SK-N-SH treated with all-trans-retinoic acid at 6 μM for 48 hours (cell line): ENCODE measurements around the gene ONECUT3.

Source experiments
- ATAC-seq: fragments of 200-7000 bp; cut with Tn5 transposase; 3 replicates; pipeline ENCODE4 v1.9.1; 2020; ENCODE audit warnings: mild to moderate bottlenecking, moderate library complexity
- ARNTL ChIP-seq: fragments of 450-650 bp; formaldehyde crosslinking; IDR thresholded peaks from 2 replicates; pipeline ENCODE4 v1.5.0; 2020; ENCODE audit warnings: low read depth, mild to moderate bottlenecking, moderate library complexity, borderline replicate concordance
- BACH2 ChIP-seq: fragments of 250-450 bp; sonication (Bioruptor Pico); IDR thresholded peaks from 2 replicates; pipeline ENCODE4 v1.9.0; 2021; ENCODE audit warnings: mild to moderate bottlenecking, borderline replicate concordance
- CREB5 ChIP-seq: fragments of 250-450 bp; sonication (Bioruptor Pico); IDR thresholded peaks from 2 replicates; pipeline ENCODE4 v1.5.1; 2020; ENCODE audit warnings: low read depth, mild to moderate bottlenecking, moderate library complexity
- CSDC2 ChIP-seq: fragments of 250-450 bp; sonication (Bioruptor Pico); IDR thresholded peaks from 2 replicates; pipeline ENCODE4 v1.5.0; 2020; ENCODE audit warnings: mild to moderate bottlenecking, moderate library complexity
- CSRNP3 ChIP-seq: fragments of 250-450 bp; sonication (Bioruptor Pico); IDR thresholded peaks from 2 replicates; pipeline ENCODE4 v1.5.1; 2021; ENCODE audit warnings: mild to moderate bottlenecking, moderate library complexity
- ESRRG ChIP-seq: fragments of 250-450 bp; sonication (Bioruptor Pico); IDR thresholded peaks from 2 replicates; pipeline ENCODE4 v1.6.1; 2021; ENCODE audit warnings: mild to moderate bottlenecking
- ISL1 ChIP-seq: fragments of 250-450 bp; sonication (Bioruptor Pico); IDR thresholded peaks from 2 replicates; pipeline ENCODE4 v2.1.2; 2022; ENCODE audit warnings: mild to moderate bottlenecking, moderate library complexity
- OSR1 ChIP-seq: fragments of 250-450 bp; sonication (Bioruptor Pico); IDR thresholded peaks from 2 replicates; pipeline ENCODE4 v1.8.0; 2022; ENCODE audit warnings: moderate library complexity, mild to moderate bottlenecking, inconsistent platforms
- PATZ1 ChIP-seq: fragments of 250-450 bp; sonication (Bioruptor Pico); IDR thresholded peaks from 2 replicates; pipeline ENCODE4 v1.8.0; 2020; ENCODE audit warnings: mild to moderate bottlenecking, moderate library complexity, borderline replicate concordance
- POU6F1 ChIP-seq: fragments of 250-450 bp; sonication (Bioruptor Pico); IDR thresholded peaks from 2 replicates; pipeline ENCODE4 v1.8.0; 2021; ENCODE audit warnings: low read depth, mild to moderate bottlenecking, moderate library complexity, borderline replicate concordance
- PPARA ChIP-seq: fragments of 250-450 bp; sonication (Bioruptor Pico); IDR thresholded peaks from 2 replicates; pipeline ENCODE4 v1.5.0; 2020; ENCODE audit warnings: mild to moderate bottlenecking, borderline replicate concordance
- RARB ChIP-seq: fragments of 250-450 bp; sonication (Bioruptor Pico); IDR thresholded peaks from 2 replicates; pipeline ENCODE4 v1.8.0; 2021; ENCODE audit warnings: mild to moderate bottlenecking, moderate library complexity
- SNAI2 ChIP-seq: fragments of 250-450 bp; sonication (Bioruptor Pico); IDR thresholded peaks from 2 replicates; pipeline ENCODE4 v1.5.0; 2020; ENCODE audit warnings: mild to moderate bottlenecking, moderate library complexity
- TCF4 ChIP-seq: fragments of 250-450 bp; sonication (Bioruptor Pico); IDR thresholded peaks from 2 replicates; pipeline ENCODE4 v1.8.0; 2021; ENCODE audit warnings: mild to moderate bottlenecking, moderate library complexity, borderline replicate concordance
- TOX ChIP-seq: fragments of 250-450 bp; sonication (Bioruptor Pico); IDR thresholded peaks from 2 replicates; pipeline ENCODE4 v1.8.0; 2021; ENCODE audit warnings: mild to moderate bottlenecking, moderate library complexity, borderline replicate concordance
- TSHZ2 ChIP-seq: fragments of 250-450 bp; sonication (Bioruptor Pico); IDR thresholded peaks from 2 replicates; pipeline ENCODE4 v1.5.0; 2020; ENCODE audit warnings: mild to moderate bottlenecking, moderate library complexity
- ZC3H10 ChIP-seq: fragments of 250-450 bp; sonication (Bioruptor Pico); IDR thresholded peaks from 2 replicates; pipeline ENCODE4 v1.5.1; 2021; ENCODE audit warnings: mild to moderate bottlenecking, moderate library complexity
- ZFP30 ChIP-seq: fragments of 450-650 bp; formaldehyde crosslinking; IDR thresholded peaks from 2 replicates; pipeline ENCODE4 v1.5.0; 2022; ENCODE audit warnings: mild to moderate bottlenecking, moderate library complexity
- ZNF565 ChIP-seq: fragments of 450-650 bp; formaldehyde crosslinking; conservative IDR thresholded peaks from 2 replicates; pipeline ENCODE4 v1.5.0; 2020; ENCODE audit warnings: low read depth, mild to moderate bottlenecking, moderate library complexity
- ZNF70 ChIP-seq: fragments of 450-650 bp; formaldehyde crosslinking; IDR thresholded peaks from 2 replicates; pipeline ENCODE4 v1.5.0; 2020; ENCODE audit warnings: mild to moderate bottlenecking, moderate library complexity
- ZNF8 ChIP-seq: fragments of 450-650 bp; formaldehyde crosslinking; IDR thresholded peaks from 2 replicates; pipeline ENCODE4 v1.5.0; 2020; ENCODE audit warnings: mild to moderate bottlenecking, moderate library complexity

ONECUT3 gene

GRCh38 chr19:1713170-1713569 is 40.1 kb upstream of the ONECUT3 start:
- TF ChIP-seq BACH2 (CRISPR knock-in tag) = no peak
- no peak for TF ChIP-seq PATZ1 (CRISPR knock-in tag)
- TF ChIP-seq TSHZ2 (CRISPR knock-in tag) = no peak
- TF ChIP-seq TCF4 (CRISPR knock-in tag) = no peak
- TF ChIP-seq SNAI2 = no peak
- no peak for TF ChIP-seq ZNF565 (CRISPR knock-in tag)
- TF ChIP-seq ARNTL (CRISPR knock-in tag) = no peak
- no peak for TF ChIP-seq ISL1
- no peak for TF ChIP-seq ZNF70 (CRISPR knock-in tag)
- no peak for TF ChIP-seq ZNF8 (CRISPR knock-in tag)
- no peak for TF ChIP-seq PPARA (CRISPR knock-in tag)
- TF ChIP-seq CSDC2 (CRISPR knock-in tag) = no peak
- no peak for TF ChIP-seq ZC3H10 (CRISPR knock-in tag)
- TF ChIP-seq POU6F1 (CRISPR knock-in tag) = no peak
- TF ChIP-seq CSRNP3 (CRISPR knock-in tag) = no peak
- ATAC-seq = no peak

GRCh38 chr19:1715540-1715939 is 37.8 kb upstream of the ONECUT3 start:
- TF ChIP-seq TSHZ2 (CRISPR knock-in tag) (no peak), ZNF565 (CRISPR knock-in tag) (no peak), ESRRG (CRISPR knock-in tag) (no peak), ZFP30 (CRISPR knock-in tag) (no peak), TCF4 (CRISPR knock-in tag) (no peak), OSR1 (CRISPR knock-in tag) (no peak), RARB (CRISPR knock-in tag) (no peak), ISL1 (no peak), CREB5 (CRISPR knock-in tag) (no peak), ZNF70 (CRISPR knock-in tag) (no peak), CSRNP3 (CRISPR knock-in tag) (no peak), PATZ1 (CRISPR knock-in tag) (no peak), TOX (CRISPR knock-in tag) (no peak), ARNTL (CRISPR knock-in tag) (no peak)
- no peak for ATAC-seq
